Neural cell (in vitro differentiated cells): ENCODE results near the gene KIF12. TPM values are rescaled to one million over a fixed set of nuclear protein-coding genes. Genes with fewer than 3 reads are reported as not detected.

Source experiments
- H2AFZ ChIP-seq: fragments of 200-600, 300-800 bp; sonication (generic), shearing (Covaris generic); 2 replicates; pipeline ENCODE4 v1.6.0; 2014; ENCODE audit warnings: low read depth, mild to moderate bottlenecking, antibody characterized with exemption, low read length, moderate library complexity
- H3F3A ChIP-seq: fragments of 200-600 bp; shearing (Covaris generic); 2 replicates; pipeline ENCODE4 v1.6.1; 2016; ENCODE audit warnings: mild to moderate bottlenecking, moderate library complexity, mixed read lengths, antibody characterized with exemption, low read length; ENCODE audit not compliant: insufficient read depth, poor library complexity, severe bottlenecking
- H3K27ac ChIP-seq: fragments of 200-600, 300-800 bp; sonication (generic), shearing (Covaris generic); 2 replicates; pipeline ENCODE4 v1.5.1; 2014; ENCODE audit warnings: mild to moderate bottlenecking, low read length, moderate library complexity
- H3K27me3 ChIP-seq: fragments of 300-800, 200-600 bp; sonication (generic), shearing (Covaris generic); 2 replicates; pipeline ENCODE4 v1.6.0; 2014; ENCODE audit warnings: mild to moderate bottlenecking, low read depth, low read length, moderate library complexity; ENCODE audit not compliant: insufficient read depth
- H3K36me3 ChIP-seq: fragments of 300-800, 200-600 bp; sonication (generic), shearing (Covaris generic); 2 replicates; pipeline ENCODE4 v1.5.1; 2014; ENCODE audit warnings: mild to moderate bottlenecking, antibody characterized with exemption, low read length, moderate library complexity; ENCODE audit not compliant: insufficient read depth
- H3K4me2 ChIP-seq: fragments of 300-800, 200-600 bp; sonication (generic), shearing (Covaris generic); 2 replicates; pipeline ENCODE4 v1.6.0; 2014; ENCODE audit warnings: mild to moderate bottlenecking, low read length
- H3K4me3 ChIP-seq: fragments of 300-800, 200-600 bp; sonication (generic), shearing (Covaris generic); 2 replicates; pipeline ENCODE4 v1.5.1; 2014; ENCODE audit warnings: mild to moderate bottlenecking, low read length, moderate library complexity
- H3K79me2 ChIP-seq: fragments of 200-600 bp; shearing (Covaris generic); replicated peaks from 2 replicates; pipeline ENCODE4 v1.6.0; 2014; ENCODE audit warnings: mild to moderate bottlenecking, low read length, moderate library complexity; ENCODE audit not compliant: insufficient read depth
- H3K9ac ChIP-seq: fragments of 300-800, 200-600 bp; sonication (generic), shearing (Covaris generic); 2 replicates; pipeline ENCODE4 v1.6.1; 2016; ENCODE audit warnings: mild to moderate bottlenecking, low read length, mixed read lengths
- H3K9me2 ChIP-seq: fragments of 200-600 bp; shearing (Covaris generic); 2 replicates; pipeline ENCODE4 v1.6.1; 2016; ENCODE audit warnings: mild to moderate bottlenecking, low read length, mixed read lengths; ENCODE audit not compliant: insufficient read depth
- H3K9me3 ChIP-seq: fragments of 200-600, 300-800 bp; sonication (generic), shearing (Covaris generic); 2 replicates; pipeline ENCODE4 v1.6.1; 2016; ENCODE audit warnings: mild to moderate bottlenecking, mixed run types, low read length, moderate library complexity, mixed read lengths
- H4K20me1 ChIP-seq: fragments of 200-600 bp; shearing (Covaris generic); 2 replicates; pipeline ENCODE4 v1.6.1; 2016; ENCODE audit warnings: mild to moderate bottlenecking, mixed run types; ENCODE audit not compliant: insufficient read depth
- EP300 ChIP-seq: fragments of 450-650 bp; conservative IDR thresholded peaks from 2 replicates; pipeline ENCODE4 v1.6.1; 2014; ENCODE audit warnings: antibody characterized with exemption, mild to moderate bottlenecking, moderate library complexity; ENCODE audit not compliant: poor library complexity, severe bottlenecking
- EZH2 ChIP-seq: fragments of 200-600, 300-800 bp; shearing (Covaris generic), sonication (generic); IDR thresholded peaks from 2 replicates; pipeline ENCODE4 v1.6.1; 2014; ENCODE audit warnings: antibody characterized with exemption, low read length, borderline replicate concordance, mild to moderate bottlenecking; ENCODE audit not compliant: insufficient read depth, poor library complexity, severe bottlenecking
- MXI1 ChIP-seq: fragments of 450-650 bp; conservative IDR thresholded peaks from 2 replicates; pipeline ENCODE4 v1.6.1; 2014; ENCODE audit warnings: antibody characterized with exemption, mild to moderate bottlenecking; ENCODE audit not compliant: poor library complexity, severe bottlenecking
- POLR2AphosphoS5 ChIP-seq: IDR thresholded peaks from 2 replicates; pipeline ENCODE4 v1.6.1; 2012
- RAD21 ChIP-seq: fragments of 450-650 bp; conservative IDR thresholded peaks from 2 replicates; pipeline ENCODE4 v1.6.1; 2014; ENCODE audit warnings: antibody characterized with exemption, mild to moderate bottlenecking, moderate library complexity
- SMC3 ChIP-seq: fragments of 450-650 bp; conservative IDR thresholded peaks from 2 replicates; pipeline ENCODE4 v1.6.1; 2014; ENCODE audit warnings: antibody characterized with exemption, mild to moderate bottlenecking, moderate library complexity; ENCODE audit not compliant: poor library complexity
- TAF1 ChIP-seq: IDR thresholded peaks from 2 replicates; pipeline ENCODE4 v1.6.1; 2012; ENCODE audit warnings: low read depth
- polyA plus RNA-seq: library from polyadenylated mRNA; depleted of rRNA; stranded (reverse); fragments of >200 nt; gene quantifications from 2 replicates; pipeline ENCODE4 v1.2.3, GENCODE V29; 2014
- TF ChIP-seq, protein P1 (sequence below): fragments of 450-650 bp; IDR thresholded peaks from 2 replicates; pipeline ENCODE4 v1.5.1; 2014; ENCODE audit warnings: antibody characterized with exemption, mild to moderate bottlenecking, moderate library complexity; ENCODE audit not compliant: poor library complexity, severe bottlenecking
- TF ChIP-seq, protein P2 (sequence below): IDR thresholded peaks from 2 replicates; pipeline ENCODE4 v1.6.1; 2012; ENCODE audit warnings: borderline replicate concordance

The KIF12 gene
- polyA plus RNA-seq, 1 donor from 2014 or later: not detected

DNA sequence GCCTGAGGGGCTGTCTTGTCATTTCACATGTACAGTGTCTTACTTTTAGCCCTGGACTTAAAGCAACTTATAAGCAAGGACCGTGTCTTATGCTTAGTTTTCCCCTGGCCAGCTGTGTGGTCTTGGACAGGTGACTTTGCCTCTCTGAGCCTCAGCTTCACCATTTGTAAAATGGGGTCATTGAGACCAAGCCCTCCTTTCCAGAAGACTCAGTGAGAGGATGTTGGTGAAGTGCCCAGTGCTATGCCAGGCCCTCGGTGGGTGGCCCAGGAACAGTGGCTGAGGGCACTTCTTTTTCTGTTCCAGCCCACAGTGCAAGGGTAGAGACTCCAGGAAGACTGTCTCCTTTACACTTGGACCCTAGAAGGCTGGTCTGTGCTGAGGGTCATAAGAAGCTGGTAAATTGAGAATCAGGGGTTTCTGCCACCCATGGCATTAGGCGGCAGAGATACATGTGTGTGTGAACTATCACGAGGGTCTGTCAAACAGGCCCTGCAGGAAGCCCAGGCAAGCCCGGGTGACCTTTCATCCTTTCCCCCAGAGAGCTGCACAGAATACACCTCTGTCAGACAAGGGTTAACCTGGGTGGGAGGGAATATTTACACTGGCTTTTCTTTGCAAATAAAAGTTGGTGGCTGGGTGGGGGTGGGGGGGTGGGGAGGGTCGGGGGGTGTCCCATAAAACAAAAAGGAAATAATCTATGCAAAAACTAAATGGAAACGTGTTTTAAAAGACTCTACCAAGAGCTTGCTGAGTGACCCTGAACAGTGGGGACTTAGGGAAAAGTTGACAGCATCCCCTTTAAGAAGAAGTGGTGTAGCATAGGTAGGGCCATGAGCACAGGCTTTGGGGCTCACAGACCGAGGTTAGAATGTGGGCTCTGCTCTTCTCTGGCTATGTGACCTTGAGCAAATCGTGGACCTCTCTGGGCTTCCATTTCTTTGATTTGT, 20.4 kb upstream of the KIF12 start:
- Histone ChIP-seq H3K4me2 (no peak overlapping the region), H4K20me1 (no peaks in the 10 kb centered on the region), H3K79me2 (no peaks in the 10 kb centered on the region), H3F3A (no peaks in the 10 kb centered on the region), H3K9ac (no peak overlapping the region), H2AFZ (no peak overlapping the region), H3K9me3 (no peaks in the 10 kb centered on the region), H3K27ac (no peak overlapping the region), H3K9me2 (no peaks in the 10 kb centered on the region), H3K36me3 (no peaks in the 10 kb centered on the region), H3K27me3 (no peaks in the 10 kb centered on the region), H3K4me3 (no peak overlapping the region)
- TF ChIP-seq SMC3: no peak
- no peak for TF ChIP-seq TAF1
- TF ChIP-seq POLR2AphosphoS5: no peak
- TF ChIP-seq EZH2: no peak
- TF ChIP-seq, protein P1, sequence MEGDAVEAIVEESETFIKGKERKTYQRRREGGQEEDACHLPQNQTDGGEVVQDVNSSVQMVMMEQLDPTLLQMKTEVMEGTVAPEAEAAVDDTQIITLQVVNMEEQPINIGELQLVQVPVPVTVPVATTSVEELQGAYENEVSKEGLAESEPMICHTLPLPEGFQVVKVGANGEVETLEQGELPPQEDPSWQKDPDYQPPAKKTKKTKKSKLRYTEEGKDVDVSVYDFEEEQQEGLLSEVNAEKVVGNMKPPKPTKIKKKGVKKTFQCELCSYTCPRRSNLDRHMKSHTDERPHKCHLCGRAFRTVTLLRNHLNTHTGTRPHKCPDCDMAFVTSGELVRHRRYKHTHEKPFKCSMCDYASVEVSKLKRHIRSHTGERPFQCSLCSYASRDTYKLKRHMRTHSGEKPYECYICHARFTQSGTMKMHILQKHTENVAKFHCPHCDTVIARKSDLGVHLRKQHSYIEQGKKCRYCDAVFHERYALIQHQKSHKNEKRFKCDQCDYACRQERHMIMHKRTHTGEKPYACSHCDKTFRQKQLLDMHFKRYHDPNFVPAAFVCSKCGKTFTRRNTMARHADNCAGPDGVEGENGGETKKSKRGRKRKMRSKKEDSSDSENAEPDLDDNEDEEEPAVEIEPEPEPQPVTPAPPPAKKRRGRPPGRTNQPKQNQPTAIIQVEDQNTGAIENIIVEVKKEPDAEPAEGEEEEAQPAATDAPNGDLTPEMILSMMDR: no peak
- TF ChIP-seq RAD21: no peak
- TF ChIP-seq, protein P2, sequence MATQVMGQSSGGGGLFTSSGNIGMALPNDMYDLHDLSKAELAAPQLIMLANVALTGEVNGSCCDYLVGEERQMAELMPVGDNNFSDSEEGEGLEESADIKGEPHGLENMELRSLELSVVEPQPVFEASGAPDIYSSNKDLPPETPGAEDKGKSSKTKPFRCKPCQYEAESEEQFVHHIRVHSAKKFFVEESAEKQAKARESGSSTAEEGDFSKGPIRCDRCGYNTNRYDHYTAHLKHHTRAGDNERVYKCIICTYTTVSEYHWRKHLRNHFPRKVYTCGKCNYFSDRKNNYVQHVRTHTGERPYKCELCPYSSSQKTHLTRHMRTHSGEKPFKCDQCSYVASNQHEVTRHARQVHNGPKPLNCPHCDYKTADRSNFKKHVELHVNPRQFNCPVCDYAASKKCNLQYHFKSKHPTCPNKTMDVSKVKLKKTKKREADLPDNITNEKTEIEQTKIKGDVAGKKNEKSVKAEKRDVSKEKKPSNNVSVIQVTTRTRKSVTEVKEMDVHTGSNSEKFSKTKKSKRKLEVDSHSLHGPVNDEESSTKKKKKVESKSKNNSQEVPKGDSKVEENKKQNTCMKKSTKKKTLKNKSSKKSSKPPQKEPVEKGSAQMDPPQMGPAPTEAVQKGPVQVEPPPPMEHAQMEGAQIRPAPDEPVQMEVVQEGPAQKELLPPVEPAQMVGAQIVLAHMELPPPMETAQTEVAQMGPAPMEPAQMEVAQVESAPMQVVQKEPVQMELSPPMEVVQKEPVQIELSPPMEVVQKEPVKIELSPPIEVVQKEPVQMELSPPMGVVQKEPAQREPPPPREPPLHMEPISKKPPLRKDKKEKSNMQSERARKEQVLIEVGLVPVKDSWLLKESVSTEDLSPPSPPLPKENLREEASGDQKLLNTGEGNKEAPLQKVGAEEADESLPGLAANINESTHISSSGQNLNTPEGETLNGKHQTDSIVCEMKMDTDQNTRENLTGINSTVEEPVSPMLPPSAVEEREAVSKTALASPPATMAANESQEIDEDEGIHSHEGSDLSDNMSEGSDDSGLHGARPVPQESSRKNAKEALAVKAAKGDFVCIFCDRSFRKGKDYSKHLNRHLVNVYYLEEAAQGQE: no peak
- no peak for TF ChIP-seq MXI1
- no peak for TF ChIP-seq EP300

GRCh38 chr9:114117996-114118830, 19.1 kb upstream of the KIF12 start:
- H3K79me2 ChIP-seq: no peaks in the 10 kb centered on the region
- H2AFZ ChIP-seq: no peak overlapping the region
- H3K9me2 ChIP-seq: no peaks in the 10 kb centered on the region
- H3K4me3 ChIP-seq: no peak overlapping the region
- H3K27me3 ChIP-seq: no peaks in the 10 kb centered on the region
- H3F3A ChIP-seq: no peaks in the 10 kb centered on the region
- H3K27ac ChIP-seq: no peak overlapping the region
- TF ChIP-seq EZH2: no peak
- no peak for TF ChIP-seq POLR2AphosphoS5
- no peak for TF ChIP-seq MXI1
- TF ChIP-seq, protein P2: no peak
- no peak for TF ChIP-seq RAD21
- no peaks in the 10 kb centered on the region for H3K9me3 ChIP-seq
- no peak overlapping the region for H3K9ac ChIP-seq
- no peak overlapping the region for H3K4me2 ChIP-seq
- no peaks in the 10 kb centered on the region for H4K20me1 ChIP-seq
- H3K36me3 ChIP-seq: no peaks in the 10 kb centered on the region
